ENCODE measurements around the gene EPHA8. TPM values are rescaled to one million over a fixed set of nuclear protein-coding genes. Genes with fewer than 3 reads are reported as not detected.

The EPHA8 gene
- polyA plus RNA-seq, 1 donor (not counting 4 experiments of a cell fraction or from before 2014, with no cell fraction given): 1.0 TPM

DNA sequence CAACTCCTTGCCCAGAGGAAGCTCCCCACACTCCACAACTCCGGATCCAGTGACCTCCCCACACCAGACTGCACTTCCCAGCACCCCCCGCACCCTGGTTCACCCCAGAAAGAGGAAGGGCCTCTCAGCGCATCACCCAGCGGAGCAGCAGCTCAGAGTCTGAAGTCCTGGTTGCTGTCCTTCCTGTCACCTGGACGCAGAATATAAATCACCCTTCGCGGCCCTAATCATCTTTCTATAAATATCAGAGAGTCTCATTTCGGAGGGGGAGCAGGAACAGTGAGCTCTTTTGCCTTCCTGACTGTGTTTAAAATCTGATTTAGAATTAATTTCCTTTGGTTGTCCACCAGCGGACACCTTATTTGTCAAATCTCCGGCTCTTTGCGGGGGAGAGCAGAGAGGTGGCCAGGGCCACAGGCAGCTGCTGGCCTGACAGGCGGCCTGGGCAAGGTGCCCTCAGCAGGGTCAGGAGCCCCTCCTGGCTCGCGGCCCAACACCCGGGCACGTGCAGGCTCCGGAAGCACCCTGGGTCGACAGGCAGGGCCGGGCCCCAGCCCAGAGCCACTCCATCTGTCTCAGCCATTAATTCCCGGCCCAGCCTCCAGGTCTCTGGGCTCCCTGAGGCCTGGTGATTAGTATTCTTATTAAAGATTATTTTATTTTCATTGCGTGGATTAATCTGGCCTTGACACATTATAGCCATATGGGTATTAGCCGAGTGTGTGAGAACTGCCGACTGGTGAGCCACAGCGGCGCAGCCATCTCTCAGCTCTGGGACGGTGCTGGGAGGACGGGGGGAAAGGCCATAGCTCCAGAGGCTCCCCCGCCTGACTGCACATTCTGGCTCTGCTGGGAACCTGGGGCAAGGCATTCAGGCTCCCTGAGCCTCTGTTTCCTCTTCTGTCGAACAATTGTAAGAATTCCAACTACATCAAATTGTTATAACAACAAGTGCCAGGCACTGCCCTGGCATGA, 19.7 kb downstream of the EPHA8 start:
- Histone ChIP-seq H2AFZ (ENCODE audit: control insufficient read depth, low read length) (no peak overlapping the region), H3K79me2 (ENCODE audit: control insufficient read depth, insufficient read depth, low read length) (no peaks in the 10 kb centered on the region), H4K20me1 (ENCODE audit: control insufficient read depth, extremely low read depth, insufficient read depth, low read length) (no peaks in the 10 kb centered on the region), H3K9me1 (ENCODE audit: control insufficient read depth, extremely low read depth, insufficient read depth, low read length) (no peaks in the 10 kb centered on the region), H3K4me2 (ENCODE audit: control insufficient read depth, extremely low read depth, insufficient read depth, low read depth, low read length) (no peak overlapping the region), H3K36me3 (ENCODE audit: control insufficient read depth in 2 of 2, extremely low read depth in 1 of 2, insufficient read depth in 2 of 2, low read length in 2 of 2) (no peaks in the 10 kb centered on the region), H3K27ac (ENCODE audit: control insufficient read depth, insufficient read depth, low read length) (no peak overlapping the region), H3K27me3 (ENCODE audit: control insufficient read depth, extremely low read depth, insufficient read depth, low read length) (peaks cover 8% of the 10 kb centered on the region), H3K9ac (ENCODE audit: control insufficient read depth, extremely low read depth, insufficient read depth, low read length) (no peak overlapping the region), H3K4me3 (ENCODE audit: control insufficient read depth in 2 of 3, extremely low read depth in 1 of 3, insufficient read depth in 2 of 3, low read depth in 1 of 3, low read length in 3 of 3) (no peak overlapping the region), H3K4me1 (ENCODE audit: control insufficient read depth, extremely low read depth, insufficient read depth, low read length) (no peaks in the 10 kb centered on the region), H3K9me3 (ENCODE audit: control insufficient read depth, low read depth, low read length) (peaks cover 14% of the 10 kb centered on the region)
- FAIRE-seq (no peak), DNase-seq (ENCODE audit: low read depth, low spot score) (no peak)
- dilution Hi-C loops (cut with MboI; ENCODE audit: extremely low pct_ligation_motif_present, low sequenced_read_pairs): no loop called here
- TF ChIP-seq, protein P1, sequence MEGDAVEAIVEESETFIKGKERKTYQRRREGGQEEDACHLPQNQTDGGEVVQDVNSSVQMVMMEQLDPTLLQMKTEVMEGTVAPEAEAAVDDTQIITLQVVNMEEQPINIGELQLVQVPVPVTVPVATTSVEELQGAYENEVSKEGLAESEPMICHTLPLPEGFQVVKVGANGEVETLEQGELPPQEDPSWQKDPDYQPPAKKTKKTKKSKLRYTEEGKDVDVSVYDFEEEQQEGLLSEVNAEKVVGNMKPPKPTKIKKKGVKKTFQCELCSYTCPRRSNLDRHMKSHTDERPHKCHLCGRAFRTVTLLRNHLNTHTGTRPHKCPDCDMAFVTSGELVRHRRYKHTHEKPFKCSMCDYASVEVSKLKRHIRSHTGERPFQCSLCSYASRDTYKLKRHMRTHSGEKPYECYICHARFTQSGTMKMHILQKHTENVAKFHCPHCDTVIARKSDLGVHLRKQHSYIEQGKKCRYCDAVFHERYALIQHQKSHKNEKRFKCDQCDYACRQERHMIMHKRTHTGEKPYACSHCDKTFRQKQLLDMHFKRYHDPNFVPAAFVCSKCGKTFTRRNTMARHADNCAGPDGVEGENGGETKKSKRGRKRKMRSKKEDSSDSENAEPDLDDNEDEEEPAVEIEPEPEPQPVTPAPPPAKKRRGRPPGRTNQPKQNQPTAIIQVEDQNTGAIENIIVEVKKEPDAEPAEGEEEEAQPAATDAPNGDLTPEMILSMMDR (optimal IDR thresholded peaks at IDR 0.05 in 1 of 3, IDR thresholded peaks at IDR 0.05 in 1 of 3, conservative IDR thresholded peaks at IDR 0.05 in 1 of 3; ENCODE audit: extremely low read depth in 1 of 3, insufficient read depth in 2 of 3, low read length in 3 of 3): no peak
- TF ChIP-seq EZH2 (IDR thresholded peaks at IDR 0.05; ENCODE audit: low read length): no peak

DNA sequence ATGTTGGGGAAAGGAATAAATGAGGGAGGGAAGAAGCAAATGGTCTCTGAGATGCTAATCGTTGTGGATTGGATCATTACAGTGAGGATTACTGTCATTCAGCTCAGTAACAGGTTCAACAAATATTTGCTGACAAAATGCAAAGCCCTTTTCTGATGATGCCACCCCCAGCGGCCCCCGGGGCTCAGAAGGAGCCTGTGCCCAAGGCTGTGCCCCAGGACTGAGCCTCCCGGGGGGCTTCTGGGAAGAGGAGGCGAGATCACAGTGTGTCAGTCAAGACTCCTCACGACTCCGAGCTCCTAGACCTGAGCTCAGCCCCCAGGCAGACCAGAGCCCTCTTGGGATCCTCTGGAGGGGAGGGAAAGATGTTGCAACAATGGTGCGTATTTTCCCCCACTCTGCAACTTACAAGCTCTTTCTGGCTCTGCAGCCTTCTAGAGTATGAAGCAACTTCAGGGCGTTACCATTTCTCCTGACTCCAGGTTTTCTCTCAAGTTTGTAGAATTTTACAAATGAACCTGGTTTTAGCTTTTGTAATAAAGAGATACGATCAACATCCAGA, 20.8 kb downstream of the EPHA8 start:
- peaks cover 3% of the 10 kb centered on the region for H3K9me3 ChIP-seq (ENCODE audit: control insufficient read depth, low read depth, low read length)
- H3K9me1 ChIP-seq (ENCODE audit: control insufficient read depth, extremely low read depth, insufficient read depth, low read length): no peaks in the 10 kb centered on the region
- no peak overlapping the region for H3K4me2 ChIP-seq (ENCODE audit: control insufficient read depth, extremely low read depth, insufficient read depth, low read depth, low read length)
- H4K20me1 ChIP-seq (ENCODE audit: control insufficient read depth, extremely low read depth, insufficient read depth, low read length): no peaks in the 10 kb centered on the region
- H3K79me2 ChIP-seq (ENCODE audit: control insufficient read depth, insufficient read depth, low read length): no peaks in the 10 kb centered on the region
- no peak overlapping the region for H3K27ac ChIP-seq (ENCODE audit: control insufficient read depth, insufficient read depth, low read length)
- H3K27me3 ChIP-seq (ENCODE audit: control insufficient read depth, extremely low read depth, insufficient read depth, low read length): peaks cover 8% of the 10 kb centered on the region
- TF ChIP-seq, protein P1 (optimal IDR thresholded peaks at IDR 0.05 in 1 of 3, IDR thresholded peaks at IDR 0.05 in 1 of 3, conservative IDR thresholded peaks at IDR 0.05 in 1 of 3; ENCODE audit: extremely low read depth in 1 of 3, insufficient read depth in 2 of 3, low read length in 3 of 3): no peak
- TF ChIP-seq EZH2 (IDR thresholded peaks at IDR 0.05; ENCODE audit: low read length): no peak
- no peaks in the 10 kb centered on the region for H3K36me3 ChIP-seq (ENCODE audit: control insufficient read depth in 2 of 2, extremely low read depth in 1 of 2, insufficient read depth in 2 of 2, low read length in 2 of 2)
- H3K4me1 ChIP-seq (ENCODE audit: control insufficient read depth, extremely low read depth, insufficient read depth, low read length): no peaks in the 10 kb centered on the region
- no peak for DNase-seq (ENCODE audit: low read depth, low spot score)
- dilution Hi-C loops (cut with MboI; ENCODE audit: extremely low pct_ligation_motif_present, low sequenced_read_pairs): no loop called here
- H3K4me3 ChIP-seq (ENCODE audit: control insufficient read depth in 2 of 3, extremely low read depth in 1 of 3, insufficient read depth in 2 of 3, low read depth in 1 of 3, low read length in 3 of 3): no peak overlapping the region
- H2AFZ ChIP-seq (ENCODE audit: control insufficient read depth, low read length): no peak overlapping the region
- FAIRE-seq: no peak
- no peak overlapping the region for H3K9ac ChIP-seq (ENCODE audit: control insufficient read depth, extremely low read depth, insufficient read depth, low read length)

All from keratinocyte (primary cell).